A549 (cell line): Measurements from ENCODE around the gene ULK1.

Experiments
- CHD2 ChIP-seq: fragments of 150-350 bp; IDR thresholded peaks from 2 replicates; pipeline ENCODE4 v1.6.1; 2014; ENCODE audit warnings: low read length; ENCODE audit not compliant: partially characterized antibody
- EP300 ChIP-seq, 2 experiments: fragments of >200 bp; sonication (Bioruptor Twin); formaldehyde crosslinking; IDR thresholded peaks; 2 replicates in 1 of 2; 3 replicates in 1 of 2; pipeline ENCODE4 v1.6.1; 2016 to 2017
- RAD21 ChIP-seq, 2 experiments: fragments of >200 bp in 1 of 2; sonication (Bioruptor Twin) in 1 of 2; formaldehyde crosslinking in 1 of 2; IDR thresholded peaks in 1 of 2; conservative IDR thresholded peaks in 1 of 2; 2 replicates in 1 of 2; 3 replicates in 1 of 2; pipeline ENCODE4 v1.6.1; 2012 to 2018; ENCODE audit warnings: inconsistent platforms in 1 of 2
- TF ChIP-seq, protein P1 (sequence below): fragments of >200 bp; sonication (Bioruptor Twin); formaldehyde crosslinking; IDR thresholded peaks from 3 replicates; pipeline ENCODE4 v1.5.1; 2016

DNA sequence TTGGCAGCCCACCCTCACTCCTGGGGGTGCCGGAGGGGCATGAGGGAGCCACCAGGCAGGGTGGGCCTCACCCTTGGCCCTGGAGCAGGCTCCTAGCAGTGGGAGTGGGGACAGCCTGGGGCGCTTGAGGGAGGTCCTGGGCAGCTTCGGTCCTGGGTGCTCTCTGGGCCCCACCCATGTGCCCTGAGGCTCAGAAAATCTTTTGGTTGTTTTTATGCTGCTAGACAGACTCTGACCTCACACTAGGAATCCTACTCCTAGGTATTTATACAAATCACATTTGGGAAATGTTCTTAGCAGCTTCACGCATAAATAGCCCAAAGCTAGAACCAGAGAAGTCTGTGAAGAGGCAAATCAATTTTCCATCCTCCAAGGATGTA, 10.9 kb upstream of the ULK1 start:
- no peak for TF ChIP-seq EP300 (IDR thresholded peaks at IDR 0.05)
- TF ChIP-seq RAD21 (conservative IDR thresholded peaks at IDR 0.05 in 1 of 2, IDR thresholded peaks at IDR 0.05 in 1 of 2) = no peak
- no peak for TF ChIP-seq CHD2
- TF ChIP-seq, protein P1, sequence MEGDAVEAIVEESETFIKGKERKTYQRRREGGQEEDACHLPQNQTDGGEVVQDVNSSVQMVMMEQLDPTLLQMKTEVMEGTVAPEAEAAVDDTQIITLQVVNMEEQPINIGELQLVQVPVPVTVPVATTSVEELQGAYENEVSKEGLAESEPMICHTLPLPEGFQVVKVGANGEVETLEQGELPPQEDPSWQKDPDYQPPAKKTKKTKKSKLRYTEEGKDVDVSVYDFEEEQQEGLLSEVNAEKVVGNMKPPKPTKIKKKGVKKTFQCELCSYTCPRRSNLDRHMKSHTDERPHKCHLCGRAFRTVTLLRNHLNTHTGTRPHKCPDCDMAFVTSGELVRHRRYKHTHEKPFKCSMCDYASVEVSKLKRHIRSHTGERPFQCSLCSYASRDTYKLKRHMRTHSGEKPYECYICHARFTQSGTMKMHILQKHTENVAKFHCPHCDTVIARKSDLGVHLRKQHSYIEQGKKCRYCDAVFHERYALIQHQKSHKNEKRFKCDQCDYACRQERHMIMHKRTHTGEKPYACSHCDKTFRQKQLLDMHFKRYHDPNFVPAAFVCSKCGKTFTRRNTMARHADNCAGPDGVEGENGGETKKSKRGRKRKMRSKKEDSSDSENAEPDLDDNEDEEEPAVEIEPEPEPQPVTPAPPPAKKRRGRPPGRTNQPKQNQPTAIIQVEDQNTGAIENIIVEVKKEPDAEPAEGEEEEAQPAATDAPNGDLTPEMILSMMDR = no peak
